NCI-H2171 (cell line): ENCODE data around the gene NMNAT2.

Experiments
- DNase-seq: peaks from one replicate; lab custom pipeline; 2025; lab: John Stamatoyannopoulos, UW

NMNAT2 gene

GRCh38 chr1:183239220-183239742 is 178.9 kb downstream of the NMNAT2 start:
- no peak for DNase-seq

GRCh38 chr1:183238071-183238470 is 180.1 kb downstream of the NMNAT2 start:
- DNase-seq, result no peak

GRCh38 chr1:183237046-183237445 is 181.1 kb downstream of the NMNAT2 start:
- DNase-seq, result no peak

GRCh38 chr1:183236158-183236725 is 181.9 kb downstream of the NMNAT2 start:
- no peak for DNase-seq

- DNase-seq, result no peak
Observed at GRCh38 chr1:183235503-183235902, 182.7 kb downstream of the NMNAT2 start.

- DNase-seq, result peak; percentile 79
Observed at GRCh38 chr1:183234660-183235476, 183.3 kb downstream of the NMNAT2 start.

GRCh38 chr1:183233113-183233512 is 185.1 kb downstream of the NMNAT2 start:
- DNase-seq, result no peak

- DNase-seq, result no peak
Observed at GRCh38 chr1:183231545-183231944, 186.6 kb downstream of the NMNAT2 start.

GRCh38 chr1:183230413-183230812 is 187.8 kb downstream of the NMNAT2 start:
- DNase-seq, result no peak

- DNase-seq, result no peak
Observed at GRCh38 chr1:183228347-183229220, 189.6 kb downstream of the NMNAT2 start.

- DNase-seq, result no peak
Observed at GRCh38 chr1:183227422-183228346, 190.5 kb downstream of the NMNAT2 start.

GRCh38 chr1:183226963-183227362 is 191.2 kb downstream of the NMNAT2 start:
- DNase-seq, result no peak

GRCh38 chr1:183226361-183226760 is 191.8 kb downstream of the NMNAT2 start:
- DNase-seq, result no peak

- no peak for DNase-seq
Observed at GRCh38 chr1:183223467-183223866, 194.7 kb downstream of the NMNAT2 start.

- DNase-seq, result no peak
Observed at GRCh38 chr1:183222909-183223308, 195.3 kb downstream of the NMNAT2 start.

GRCh38 chr1:183219616-183220009 is 198.6 kb downstream of the NMNAT2 start:
- DNase-seq, result no peak

- DNase-seq, result peak; percentile 93
Observed at GRCh38 chr1:183218971-183219615, 199.1 kb downstream of the NMNAT2 start.

- DNase-seq, result peak; percentile 86
Observed at GRCh38 chr1:183218027-183218618, 200.1 kb downstream of the NMNAT2 start.

GRCh38 chr1:183215936-183216335 is 202.2 kb downstream of the NMNAT2 start:
- no peak for DNase-seq

- peak; percentile 83 for DNase-seq
Observed at GRCh38 chr1:183215076-183215720, 203.0 kb downstream of the NMNAT2 start.
